Right lobe of liver (tissue), 4 donors: ENCODE data around the gene KRT84.

Experiments
- POLR2A ChIP-seq: fragments of 450-650 bp; IDR thresholded peaks from one replicate; pipeline ENCODE4 v1.6.1; 2017; ENCODE audit warnings: antibody characterized with exemption, mild to moderate bottlenecking
- TF ChIP-seq, protein P1 (sequence below), 4 donors: fragments of 200-600 bp in 3 of 4; fragments of 450-650 bp in 1 of 4; IDR thresholded peaks; one replicate each; pipeline versions ENCODE4 v1.5.1 to v1.8.0; 2016 to 2022; ENCODE audit warnings: antibody characterized with exemption in 4 of 4, mild to moderate bottlenecking in 2 of 4
- donor health status: DM: no; HTN: no; CAD: no.
- donor health status: DM: no; HTN: no; CAD: no.
- donor health status: DM: no; HTN: yes; CAD: no.

DNA sequence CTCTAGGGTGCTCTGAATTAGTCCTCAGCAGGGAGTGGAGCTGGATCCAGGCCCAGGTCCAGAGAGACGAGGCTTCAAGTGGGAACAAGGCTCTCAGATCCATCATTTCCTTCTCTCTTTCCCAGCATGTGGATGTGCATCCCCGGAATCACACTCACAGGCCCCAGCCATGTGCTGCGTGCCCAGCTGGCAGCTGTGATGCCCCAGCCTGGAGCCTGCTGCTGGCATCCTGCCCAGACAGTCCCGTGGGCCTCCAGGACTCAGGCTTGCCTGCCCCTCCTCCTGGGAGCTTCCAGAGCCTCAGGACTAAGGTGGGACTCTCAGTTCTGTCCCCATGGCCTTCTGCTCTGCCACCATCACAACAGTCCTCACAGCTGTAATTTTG is 6.2 kb upstream of the KRT84 start:
- no peak for TF ChIP-seq POLR2A
- TF ChIP-seq, protein P1, sequence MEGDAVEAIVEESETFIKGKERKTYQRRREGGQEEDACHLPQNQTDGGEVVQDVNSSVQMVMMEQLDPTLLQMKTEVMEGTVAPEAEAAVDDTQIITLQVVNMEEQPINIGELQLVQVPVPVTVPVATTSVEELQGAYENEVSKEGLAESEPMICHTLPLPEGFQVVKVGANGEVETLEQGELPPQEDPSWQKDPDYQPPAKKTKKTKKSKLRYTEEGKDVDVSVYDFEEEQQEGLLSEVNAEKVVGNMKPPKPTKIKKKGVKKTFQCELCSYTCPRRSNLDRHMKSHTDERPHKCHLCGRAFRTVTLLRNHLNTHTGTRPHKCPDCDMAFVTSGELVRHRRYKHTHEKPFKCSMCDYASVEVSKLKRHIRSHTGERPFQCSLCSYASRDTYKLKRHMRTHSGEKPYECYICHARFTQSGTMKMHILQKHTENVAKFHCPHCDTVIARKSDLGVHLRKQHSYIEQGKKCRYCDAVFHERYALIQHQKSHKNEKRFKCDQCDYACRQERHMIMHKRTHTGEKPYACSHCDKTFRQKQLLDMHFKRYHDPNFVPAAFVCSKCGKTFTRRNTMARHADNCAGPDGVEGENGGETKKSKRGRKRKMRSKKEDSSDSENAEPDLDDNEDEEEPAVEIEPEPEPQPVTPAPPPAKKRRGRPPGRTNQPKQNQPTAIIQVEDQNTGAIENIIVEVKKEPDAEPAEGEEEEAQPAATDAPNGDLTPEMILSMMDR (IDR thresholded peaks at IDR 0.05), result no peak
